Mammary epithelial cell (primary cell): ENCODE data around the gene WDR19.

ENCODE experiments used
- EZH2 ChIP-seq: IDR thresholded peaks from 2 replicates; pipeline ENCODE4 v1.6.1; 2012; ENCODE audit warnings: low read length, inconsistent platforms, borderline replicate concordance
- TF ChIP-seq, protein P1 (sequence below), 2 donors: IDR thresholded peaks in 1 of 2; conservative IDR thresholded peaks in 1 of 2; 2 replicates each; pipeline ENCODE4 v1.5.1; 2011 to 2012; ENCODE audit warnings: inconsistent platforms in 2 of 2, low read length in 2 of 2, mild to moderate bottlenecking in 2 of 2, control low read depth in 1 of 2, low read depth in 1 of 2; ENCODE audit not compliant: insufficient read depth in 1 of 2; ENCODE audit errors: extremely low read depth in 1 of 2

DNA sequence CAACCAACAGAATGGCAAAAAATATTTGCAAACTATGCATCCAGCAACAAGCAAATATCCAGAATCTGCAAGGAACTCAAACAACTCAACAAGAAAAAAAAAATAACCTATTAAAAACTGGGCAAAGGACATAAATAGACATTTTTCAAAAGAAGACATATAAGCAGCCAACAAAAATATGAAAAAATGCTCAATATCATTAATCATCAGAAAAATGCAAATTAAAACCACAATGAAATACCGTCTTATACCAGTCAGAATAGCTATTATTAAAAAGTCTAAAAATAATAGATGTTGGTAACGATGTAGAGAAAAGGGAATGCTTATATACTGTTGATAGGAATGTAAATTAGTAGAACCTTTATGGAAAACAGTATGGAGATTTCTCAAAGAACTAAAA is 53.4 kb downstream of the WDR19 start:
- TF ChIP-seq, protein P1, sequence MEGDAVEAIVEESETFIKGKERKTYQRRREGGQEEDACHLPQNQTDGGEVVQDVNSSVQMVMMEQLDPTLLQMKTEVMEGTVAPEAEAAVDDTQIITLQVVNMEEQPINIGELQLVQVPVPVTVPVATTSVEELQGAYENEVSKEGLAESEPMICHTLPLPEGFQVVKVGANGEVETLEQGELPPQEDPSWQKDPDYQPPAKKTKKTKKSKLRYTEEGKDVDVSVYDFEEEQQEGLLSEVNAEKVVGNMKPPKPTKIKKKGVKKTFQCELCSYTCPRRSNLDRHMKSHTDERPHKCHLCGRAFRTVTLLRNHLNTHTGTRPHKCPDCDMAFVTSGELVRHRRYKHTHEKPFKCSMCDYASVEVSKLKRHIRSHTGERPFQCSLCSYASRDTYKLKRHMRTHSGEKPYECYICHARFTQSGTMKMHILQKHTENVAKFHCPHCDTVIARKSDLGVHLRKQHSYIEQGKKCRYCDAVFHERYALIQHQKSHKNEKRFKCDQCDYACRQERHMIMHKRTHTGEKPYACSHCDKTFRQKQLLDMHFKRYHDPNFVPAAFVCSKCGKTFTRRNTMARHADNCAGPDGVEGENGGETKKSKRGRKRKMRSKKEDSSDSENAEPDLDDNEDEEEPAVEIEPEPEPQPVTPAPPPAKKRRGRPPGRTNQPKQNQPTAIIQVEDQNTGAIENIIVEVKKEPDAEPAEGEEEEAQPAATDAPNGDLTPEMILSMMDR (conservative IDR thresholded peaks at IDR 0.05 in 1 of 2, IDR thresholded peaks at IDR 0.05 in 1 of 2; ENCODE audit: extremely low read depth in 1 of 2, insufficient read depth in 1 of 2, low read depth in 1 of 2, low read length in 2 of 2): no peak
- TF ChIP-seq EZH2: no peak
